Spleen (tissue), 7 donors: ENCODE measurements around the gene NCAPD3.

Experiments used
- POLR2A ChIP-seq, 3 donors: fragments of 450-650 bp; IDR thresholded peaks; one replicate each; pipeline ENCODE4 v1.5.1; 2017; ENCODE audit warnings: antibody characterized with exemption in 3 of 3, mild to moderate bottlenecking in 1 of 3
- POLR2AphosphoS5 ChIP-seq, 3 donors: sonication (generic); formaldehyde crosslinking; IDR thresholded peaks; one replicate each; pipeline ENCODE4 v1.5.1; 2017; ENCODE audit warnings: antibody characterized with exemption in 3 of 3
- TF ChIP-seq, protein P1 (sequence below), 11 experiments: fragments of 200-600 bp in 7 of 11; fragments of 450-650 bp in 4 of 11; sonication (generic) in 4 of 11; IDR thresholded peaks in 8 of 11; conservative IDR thresholded peaks in 3 of 11; 1 replicate in 7 of 11; 2 replicates in 4 of 11; pipeline versions ENCODE4 v1.4.0 to v1.8.0; 2016 to 2021; ENCODE audit warnings: antibody characterized with exemption in 11 of 11, inconsistent platforms in 4 of 11, mild to moderate bottlenecking in 1 of 11
- donor health status: DM: no; HTN: no; CAD: no; lungs with moderate emphysema.
- donor health status: DM: no; HTN: no; CAD: no.
- donor health status: DM: no; HTN: no; CAD: no.

DNA sequence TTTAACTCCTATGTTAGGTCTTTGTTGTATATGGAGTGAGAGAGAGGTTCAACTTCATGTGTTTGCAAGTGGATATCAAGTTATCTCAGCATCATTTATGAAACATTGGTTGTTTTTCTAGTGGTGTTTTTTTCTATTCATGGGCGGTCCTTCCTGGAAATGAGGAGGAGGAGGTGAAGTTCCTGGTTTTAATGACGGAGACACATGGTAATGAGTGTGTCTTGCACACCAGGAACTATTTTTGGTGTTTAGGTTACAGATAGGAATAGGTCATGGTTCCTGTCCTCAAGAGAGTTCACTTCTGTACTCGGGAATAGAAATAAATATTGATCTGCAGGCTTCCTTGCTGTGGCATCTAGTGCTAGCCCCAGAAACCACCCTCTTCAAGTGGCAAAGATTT is 80.0 kb downstream of the NCAPD3 start:
- TF ChIP-seq, protein P1, sequence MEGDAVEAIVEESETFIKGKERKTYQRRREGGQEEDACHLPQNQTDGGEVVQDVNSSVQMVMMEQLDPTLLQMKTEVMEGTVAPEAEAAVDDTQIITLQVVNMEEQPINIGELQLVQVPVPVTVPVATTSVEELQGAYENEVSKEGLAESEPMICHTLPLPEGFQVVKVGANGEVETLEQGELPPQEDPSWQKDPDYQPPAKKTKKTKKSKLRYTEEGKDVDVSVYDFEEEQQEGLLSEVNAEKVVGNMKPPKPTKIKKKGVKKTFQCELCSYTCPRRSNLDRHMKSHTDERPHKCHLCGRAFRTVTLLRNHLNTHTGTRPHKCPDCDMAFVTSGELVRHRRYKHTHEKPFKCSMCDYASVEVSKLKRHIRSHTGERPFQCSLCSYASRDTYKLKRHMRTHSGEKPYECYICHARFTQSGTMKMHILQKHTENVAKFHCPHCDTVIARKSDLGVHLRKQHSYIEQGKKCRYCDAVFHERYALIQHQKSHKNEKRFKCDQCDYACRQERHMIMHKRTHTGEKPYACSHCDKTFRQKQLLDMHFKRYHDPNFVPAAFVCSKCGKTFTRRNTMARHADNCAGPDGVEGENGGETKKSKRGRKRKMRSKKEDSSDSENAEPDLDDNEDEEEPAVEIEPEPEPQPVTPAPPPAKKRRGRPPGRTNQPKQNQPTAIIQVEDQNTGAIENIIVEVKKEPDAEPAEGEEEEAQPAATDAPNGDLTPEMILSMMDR (IDR thresholded peaks at IDR 0.05 in 8 of 11, conservative IDR thresholded peaks at IDR 0.05 in 3 of 11): no peak
- TF ChIP-seq POLR2A (IDR thresholded peaks at IDR 0.05) (no peak), POLR2AphosphoS5 (IDR thresholded peaks at IDR 0.05) (no peak)
